IPS DF 4.7 (cell line): Measurements from ENCODE around the gene ERVFRD-1.
"Not testable (repeated sequence)": the region's sequence is repeated elsewhere in the genome, so short reads cannot be mapped to it uniquely, and the experiment has no call there.

Experiments used
- DNase-seq: peaks from one replicate; pipeline ENCODE4 v3.0.0-alpha.2; 2013; ENCODE audit warnings: low spot score; ENCODE audit errors: extremely low read depth

The ERVFRD-1 gene

DNA sequence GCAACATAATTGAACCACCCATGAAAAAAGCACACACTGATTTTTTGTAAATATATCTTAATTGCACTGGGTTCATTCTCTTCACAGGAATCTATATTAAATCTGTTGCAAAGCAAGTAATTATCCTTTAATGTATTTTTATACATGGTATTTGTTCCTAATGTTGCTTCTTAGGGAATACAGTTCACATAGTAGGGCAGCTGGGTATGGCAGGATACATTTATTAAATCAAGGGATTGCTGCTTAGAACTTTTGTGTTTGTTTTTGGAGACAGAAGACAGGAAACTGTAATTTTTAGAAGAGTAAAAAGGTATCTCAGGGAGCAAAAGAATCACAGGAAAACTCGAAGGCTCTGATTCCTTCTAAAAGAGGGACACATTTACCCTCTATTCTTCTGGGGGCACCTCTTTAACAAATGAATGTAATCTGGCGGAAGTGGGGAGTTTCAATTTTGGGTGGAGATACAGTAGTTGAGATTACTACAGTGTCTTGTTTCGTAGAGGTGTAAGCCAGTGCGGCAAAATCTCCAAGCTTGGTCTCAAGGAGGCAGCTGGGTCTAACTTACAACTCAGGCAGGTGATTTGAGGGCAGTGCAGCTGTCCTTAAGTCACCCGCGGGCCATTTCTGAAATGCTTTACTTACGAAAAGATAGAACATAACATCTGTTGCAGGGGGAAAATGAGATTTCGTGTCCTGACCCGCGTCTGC lies 18.7 kb downstream of the ERVFRD-1 start:
- no peak for DNase-seq

DNA sequence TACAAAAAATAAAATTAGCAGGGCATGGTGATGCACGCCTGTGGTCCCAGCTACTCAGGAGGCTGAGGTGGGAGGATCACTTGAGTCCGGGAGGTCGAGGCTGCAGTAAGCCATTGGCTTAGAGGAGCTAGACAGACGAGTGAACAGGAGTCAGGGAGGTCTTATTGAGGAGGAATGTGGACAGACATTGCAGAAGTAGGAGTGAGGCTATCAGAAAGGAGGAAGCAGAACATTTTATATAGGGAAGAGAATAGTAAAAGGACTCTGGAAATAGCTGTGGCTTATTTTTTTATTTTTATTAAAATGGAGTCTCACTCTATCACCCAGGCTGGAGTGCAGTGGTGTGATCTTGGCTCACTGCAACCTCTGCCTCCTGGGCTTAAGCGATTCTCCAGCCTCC lies 20.4 kb downstream of the ERVFRD-1 start:
- DNase-seq, result not testable (repeated sequence)

DNA sequence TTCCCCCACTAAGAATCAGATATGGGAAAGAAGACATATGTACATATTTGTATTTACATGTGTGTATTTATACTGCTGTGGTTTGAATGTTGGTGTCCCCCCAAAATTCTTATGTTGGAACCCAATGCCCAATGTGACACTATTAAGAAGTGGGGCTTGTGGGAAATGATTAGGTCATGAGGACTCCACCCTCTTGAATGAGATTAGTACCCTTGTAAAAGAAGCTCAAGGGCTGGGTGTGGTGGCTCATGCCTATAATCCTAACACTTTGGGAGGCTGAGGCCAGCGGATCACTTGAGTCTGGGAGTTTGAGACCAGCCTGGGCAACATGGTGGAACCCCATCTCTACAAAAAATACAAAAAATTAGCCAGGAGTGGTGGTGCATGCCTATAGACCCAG lies 21.8 kb downstream of the ERVFRD-1 start:
- no peak for DNase-seq

DNA sequence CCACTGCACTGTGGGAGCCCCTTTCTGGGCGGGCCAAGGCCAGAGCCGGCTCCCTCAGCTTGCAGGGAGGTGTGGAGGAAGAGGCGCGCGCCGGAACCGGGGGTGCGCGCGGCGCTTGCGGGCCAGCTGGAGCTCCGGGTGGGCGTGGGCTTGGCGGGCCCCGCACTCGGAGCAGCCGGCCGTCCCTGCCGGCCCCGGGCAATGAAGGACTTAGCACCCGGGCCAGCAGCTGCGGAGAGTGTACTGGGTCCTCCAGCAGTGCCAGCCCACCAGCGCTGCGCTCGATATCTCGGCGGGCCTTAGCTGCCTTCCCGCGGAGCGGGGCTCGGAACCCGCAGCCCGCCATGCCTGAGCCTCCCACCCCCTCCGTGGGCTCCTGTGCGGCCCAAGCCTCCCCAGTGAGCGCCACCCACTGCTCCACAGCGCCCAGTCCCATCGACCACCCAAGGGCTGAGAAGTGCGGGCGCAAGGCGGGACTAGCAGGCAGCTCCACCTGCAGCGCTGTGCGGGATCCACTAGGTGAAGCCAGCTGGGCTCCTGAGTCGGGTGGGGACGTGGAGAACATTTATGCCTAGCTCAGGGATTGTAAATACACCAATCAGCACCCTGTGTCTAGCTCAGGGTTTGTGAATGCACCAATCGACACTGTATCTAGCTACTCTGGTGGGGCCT lies 24.2 kb downstream of the ERVFRD-1 start:
- not testable (repeated sequence) for DNase-seq

DNA sequence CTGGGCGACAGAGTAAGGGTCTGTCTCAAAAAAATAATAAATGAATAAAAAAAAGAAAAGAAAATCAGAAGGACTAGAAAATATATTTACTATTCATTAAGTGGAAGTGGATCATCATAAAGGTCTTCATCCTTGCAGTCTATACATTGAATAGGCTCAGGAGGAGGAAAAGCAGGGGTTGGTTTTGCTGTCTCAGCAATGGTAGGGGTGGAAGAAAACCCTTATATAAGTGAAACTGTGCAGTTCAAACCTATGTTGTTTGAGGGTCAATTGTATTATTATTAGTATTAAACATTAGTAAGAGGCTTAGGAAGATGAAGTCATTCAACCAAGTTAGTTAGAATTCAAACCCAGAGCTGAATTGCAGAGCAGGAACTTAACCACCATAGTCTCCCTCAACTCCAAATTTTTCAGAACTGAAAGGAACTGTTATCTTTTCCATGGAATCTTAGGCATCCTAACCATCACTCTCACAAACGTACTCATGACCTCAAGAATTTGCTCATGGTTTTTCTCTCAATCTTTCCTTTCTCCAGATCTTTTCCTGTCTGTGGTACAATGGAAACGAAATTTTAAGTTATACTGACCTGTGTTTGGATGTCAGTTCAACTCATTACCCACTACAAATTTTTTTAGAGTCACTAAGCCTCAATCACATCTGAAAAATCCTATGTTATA lies 25.6 kb downstream of the ERVFRD-1 start:
- DNase-seq, result no peak

DNA sequence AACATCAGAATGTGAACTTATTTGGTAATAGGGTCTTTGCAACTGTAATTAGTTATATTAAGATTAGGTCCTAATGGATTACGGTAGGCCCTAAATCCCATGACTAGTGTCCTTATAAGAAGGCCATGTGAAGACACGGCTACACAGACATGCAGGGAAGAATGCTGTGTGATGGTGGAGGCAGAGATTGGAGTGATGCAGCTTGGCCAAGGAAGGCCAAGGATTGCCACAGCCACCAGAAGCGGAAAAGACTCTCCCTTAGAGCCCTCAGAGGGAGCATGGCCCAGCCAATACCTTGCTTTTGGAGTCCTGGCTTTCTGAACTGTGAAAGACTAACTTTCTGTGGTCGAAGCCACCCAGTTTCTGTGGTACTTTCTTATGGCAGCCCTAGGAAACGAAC lies 27.6 kb downstream of the ERVFRD-1 start:
- DNase-seq, result no peak

DNA sequence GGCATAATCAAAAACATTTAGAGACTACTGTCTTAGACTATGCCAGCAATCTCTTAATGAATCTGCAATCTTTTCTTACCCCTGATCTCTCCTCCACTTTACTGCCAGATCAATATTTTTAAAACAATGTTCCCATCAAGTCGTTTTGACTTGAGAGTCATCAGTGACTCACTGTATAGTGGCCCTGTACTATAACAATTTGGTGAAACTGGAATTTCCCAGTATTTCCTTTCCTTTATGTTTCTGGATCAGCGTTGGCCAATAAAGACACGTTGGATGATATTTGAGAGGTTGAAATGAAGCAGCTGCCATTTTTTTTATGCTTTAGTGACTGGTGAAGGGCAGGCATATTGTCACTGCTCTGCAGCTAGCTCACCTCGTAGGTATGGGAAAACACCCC lies 28.0 kb downstream of the ERVFRD-1 start:
- DNase-seq, result no peak

DNA sequence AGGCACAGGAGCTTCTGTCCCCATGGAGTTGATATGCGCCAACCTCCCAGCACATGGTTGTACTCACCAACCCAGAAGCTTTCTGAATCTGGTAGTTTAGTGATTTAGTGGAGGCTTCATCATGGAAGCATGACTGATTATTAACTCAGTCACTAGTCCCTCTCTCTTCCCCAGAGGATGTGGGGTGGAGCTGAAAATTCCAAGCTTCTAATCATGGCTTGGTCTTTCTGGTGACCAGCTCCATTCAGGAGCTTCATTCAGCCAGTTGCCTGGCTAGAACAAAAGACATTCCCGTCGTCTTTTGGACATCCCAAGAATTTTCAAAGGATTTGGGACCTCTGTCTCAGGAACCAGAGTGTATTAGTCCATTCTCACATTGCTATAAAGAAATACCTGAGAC lies 31.2 kb downstream of the ERVFRD-1 start:
- DNase-seq, result no peak

DNA sequence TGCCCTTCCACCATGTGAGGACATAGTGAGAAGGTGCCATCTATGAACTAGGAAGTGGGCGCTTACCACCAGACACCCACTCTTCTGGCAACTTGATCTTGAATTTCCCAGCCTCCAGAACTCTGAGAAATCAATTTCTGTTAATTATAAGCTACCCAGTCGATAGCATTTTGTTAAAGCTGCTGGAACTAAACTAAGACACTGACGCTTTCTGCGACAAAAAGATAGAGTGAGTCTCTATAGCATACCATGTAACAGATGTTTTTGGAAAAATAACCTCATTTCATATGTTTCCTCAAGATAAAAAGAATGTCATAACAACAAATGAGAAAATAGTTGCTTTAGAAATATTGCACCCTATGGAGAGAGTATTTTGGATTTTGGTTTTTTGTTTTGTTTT lies 33.3 kb downstream of the ERVFRD-1 start:
- no peak for DNase-seq

DNA sequence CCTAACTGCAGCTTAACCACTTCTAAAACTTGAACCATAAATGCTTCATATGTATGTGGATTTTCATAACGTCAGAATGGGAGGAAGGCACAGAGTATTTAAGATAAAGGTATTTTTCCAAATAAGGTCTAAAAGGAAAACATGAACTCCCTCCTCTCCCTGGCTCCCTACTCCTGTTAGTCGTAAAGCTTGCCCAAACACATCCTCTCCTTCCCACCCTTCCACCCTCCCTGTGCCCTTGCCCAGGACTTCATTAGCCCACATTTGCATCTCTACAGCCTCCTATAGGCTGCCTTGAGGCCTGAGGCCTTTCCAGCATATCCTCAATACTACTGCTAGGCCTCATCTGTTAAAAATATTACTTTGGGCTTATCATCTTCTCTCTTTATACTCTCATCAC lies 35.0 kb downstream of the ERVFRD-1 start:
- no peak for DNase-seq

DNA sequence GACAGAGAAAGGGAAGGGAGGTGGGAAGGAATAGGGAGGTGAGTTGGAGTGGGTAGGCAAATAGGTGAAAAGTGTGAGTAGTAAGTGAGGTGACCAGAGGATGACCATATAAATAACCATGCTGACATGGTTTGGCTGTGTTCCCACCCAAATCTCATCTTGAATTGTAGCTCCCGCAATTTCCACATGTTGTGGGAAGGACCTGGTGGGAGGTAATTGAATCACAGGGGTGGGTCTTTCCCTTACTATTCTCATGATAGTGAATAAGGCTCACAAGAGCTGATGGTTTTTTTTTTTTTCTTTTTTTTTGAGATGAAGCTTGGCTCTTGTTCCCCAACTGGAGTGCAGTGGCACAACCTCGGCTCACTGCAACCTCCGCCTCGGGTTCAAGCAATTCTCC lies 39.4 kb downstream of the ERVFRD-1 start:
- no peak for DNase-seq

DNA sequence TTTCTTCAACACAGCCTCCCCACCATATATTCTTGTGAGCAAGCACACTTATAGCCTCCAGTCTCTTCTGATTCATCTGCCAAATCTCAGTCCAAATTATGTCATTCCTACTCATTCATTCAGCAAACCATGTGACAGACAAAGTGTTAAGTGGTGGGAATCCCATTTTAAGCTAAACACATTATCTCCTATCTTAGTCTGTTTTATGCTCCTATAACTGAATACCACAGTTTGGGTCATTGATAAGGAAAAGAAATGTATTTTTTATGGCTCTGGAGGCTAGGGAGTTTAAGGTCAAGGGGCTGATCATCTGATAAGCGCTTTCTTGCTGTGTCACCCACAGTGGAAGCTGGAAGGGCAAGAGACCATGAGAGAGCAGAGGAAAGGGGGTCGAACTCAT lies 41.8 kb downstream of the ERVFRD-1 start:
- no peak for DNase-seq

DNA sequence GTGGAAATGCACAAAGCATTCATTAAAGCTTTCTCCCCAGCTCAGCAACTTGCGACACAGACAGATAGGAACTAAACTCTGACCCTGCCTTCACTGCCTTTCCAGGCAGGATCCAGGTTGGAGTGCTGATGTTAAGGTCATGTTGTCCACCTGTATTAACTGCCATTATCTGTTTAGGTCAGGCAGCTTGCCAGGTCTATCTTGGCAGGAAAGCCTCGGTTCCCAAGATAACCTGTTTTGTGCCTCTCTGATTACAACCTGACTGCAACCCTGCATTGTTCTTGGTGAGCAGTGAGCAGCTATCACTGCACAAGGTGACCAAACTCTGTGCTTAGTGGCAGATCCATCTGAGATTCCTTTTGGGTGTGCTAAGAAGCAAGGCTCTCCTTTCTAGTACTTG lies 44.2 kb downstream of the ERVFRD-1 start:
- DNase-seq, result no peak

DNA sequence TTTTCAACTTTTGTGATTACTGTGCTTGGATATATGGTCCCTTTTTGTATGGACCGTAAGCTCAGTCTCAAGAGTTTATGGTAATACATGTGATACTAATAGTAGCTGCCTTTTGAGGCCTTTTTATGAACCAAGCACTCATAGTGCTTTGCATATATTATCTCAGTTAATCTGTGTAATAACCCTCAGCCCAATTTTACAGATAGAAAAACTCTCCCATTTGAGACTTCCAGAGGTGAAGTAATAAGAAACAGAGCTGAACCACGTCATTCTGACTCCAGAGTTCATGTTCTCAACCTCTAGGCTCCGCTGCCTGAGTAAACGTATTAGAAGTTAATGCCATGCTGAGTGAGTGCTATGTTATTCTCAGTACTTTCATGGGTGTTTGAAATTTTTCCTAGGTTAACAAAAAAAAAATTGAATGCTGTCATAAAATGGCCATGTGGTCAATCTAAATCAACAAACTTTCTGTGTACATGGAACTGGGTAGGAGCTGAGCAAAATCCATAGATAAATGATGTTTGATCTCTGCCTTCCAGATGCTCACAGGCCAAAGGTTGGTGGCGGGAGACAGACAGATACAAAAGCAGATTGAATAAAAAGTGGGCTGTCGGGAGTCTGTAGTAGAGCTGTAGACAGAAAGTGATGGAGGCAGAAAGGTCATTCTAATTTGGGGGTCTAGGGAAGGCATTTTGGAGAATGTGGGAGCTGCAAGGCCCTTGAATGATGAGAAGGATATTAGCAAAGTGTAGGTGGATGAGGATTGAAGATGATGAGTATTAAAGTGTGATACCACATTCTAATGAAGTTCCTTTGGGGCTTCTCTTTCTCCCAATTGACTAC lies 44.8 kb downstream of the ERVFRD-1 start:
- no peak for DNase-seq

DNA sequence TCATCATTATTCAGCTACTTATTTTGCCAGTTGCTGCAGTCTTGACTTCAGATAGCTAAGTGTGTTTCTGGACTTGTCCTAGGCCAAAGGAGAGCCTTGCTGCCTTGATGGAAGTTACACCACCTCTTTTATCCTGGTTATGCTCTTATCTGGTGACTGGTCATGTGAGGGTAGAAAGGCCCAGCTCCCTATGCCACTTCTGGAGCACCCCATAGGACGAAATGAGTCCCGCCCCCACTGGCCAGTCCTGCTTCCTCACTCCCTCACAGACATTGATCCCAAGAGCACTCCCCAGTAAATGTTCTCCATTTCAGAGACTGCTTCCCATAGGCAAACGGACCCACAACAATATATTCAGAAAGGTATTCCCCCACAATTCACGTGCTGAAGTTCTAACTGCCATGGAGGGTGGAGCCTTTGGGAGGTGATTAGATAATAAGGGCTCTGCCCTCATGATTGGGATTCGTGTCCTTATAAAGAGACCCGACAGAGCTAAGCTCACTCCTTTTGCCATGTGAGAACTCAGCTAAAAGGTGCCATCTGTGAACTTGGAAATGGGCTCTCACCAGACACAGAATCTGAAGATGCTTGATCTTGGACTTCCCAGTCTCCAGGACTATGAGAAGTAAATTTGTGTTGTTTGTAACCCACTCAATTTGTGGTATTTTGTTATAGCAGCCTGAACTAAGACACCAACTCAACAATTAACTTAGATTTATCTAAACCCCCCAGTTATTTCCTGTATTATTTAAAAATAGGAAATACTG lies 45.9 kb downstream of the ERVFRD-1 start:
- no peak for DNase-seq

DNA sequence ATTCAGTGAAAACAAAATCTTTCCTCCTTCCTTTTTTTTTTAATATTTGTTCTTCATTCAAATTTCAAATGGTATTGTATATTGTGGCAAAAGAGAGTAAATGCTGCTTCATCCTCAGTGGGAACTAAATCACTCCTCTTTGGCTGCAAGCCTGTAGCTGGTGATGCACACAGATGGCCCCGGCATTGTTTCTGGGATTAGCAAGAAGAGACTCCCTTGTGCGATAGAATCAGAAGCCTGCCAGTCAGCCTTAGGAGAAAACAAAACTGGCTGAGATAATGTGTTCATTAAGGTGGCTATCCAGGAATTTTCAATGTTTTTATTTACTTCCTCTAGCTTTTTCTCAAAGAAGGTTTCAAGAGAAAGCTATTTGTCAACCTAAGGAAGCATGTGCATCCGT lies 46.7 kb downstream of the ERVFRD-1 start:
- DNase-seq, result no peak

DNA sequence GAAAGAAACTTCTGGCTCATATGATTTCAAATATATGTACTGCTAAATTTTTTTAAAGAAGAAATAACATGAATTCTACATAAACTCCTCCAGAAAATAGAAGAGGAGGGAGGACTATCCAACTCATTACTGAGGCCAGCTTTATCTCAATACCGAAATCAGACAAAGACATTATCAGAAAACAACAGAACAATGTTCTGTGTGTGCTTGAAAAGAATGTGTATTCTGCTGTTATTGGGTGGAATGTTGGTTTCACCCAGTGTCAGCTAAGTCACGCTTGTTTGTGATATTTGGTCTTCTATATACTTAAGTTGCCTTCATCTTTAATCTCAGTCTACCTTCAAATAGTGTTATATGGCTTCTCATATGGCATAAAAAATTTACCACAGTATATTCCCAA lies 48.8 kb downstream of the ERVFRD-1 start:
- DNase-seq, result no peak

DNA sequence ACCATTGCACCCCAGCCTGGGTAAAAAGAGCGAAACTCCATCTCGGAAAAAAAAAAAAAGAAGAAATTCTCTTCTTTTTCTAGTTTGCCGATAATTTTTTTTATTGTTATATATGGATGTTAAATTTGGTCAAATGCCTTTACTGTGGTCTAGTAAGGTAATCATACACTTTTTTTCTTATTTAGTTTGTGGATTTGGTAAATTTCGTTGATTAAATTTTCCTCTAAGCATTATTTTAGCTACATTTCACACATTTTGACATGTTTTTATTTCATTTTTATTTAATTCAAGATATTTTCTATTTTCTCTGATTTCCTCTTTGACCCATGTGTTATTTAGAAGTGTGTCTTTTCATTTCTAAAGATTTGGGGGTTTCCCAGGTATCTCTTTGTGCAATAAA lies 49.4 kb downstream of the ERVFRD-1 start:
- DNase-seq, result no peak

DNA sequence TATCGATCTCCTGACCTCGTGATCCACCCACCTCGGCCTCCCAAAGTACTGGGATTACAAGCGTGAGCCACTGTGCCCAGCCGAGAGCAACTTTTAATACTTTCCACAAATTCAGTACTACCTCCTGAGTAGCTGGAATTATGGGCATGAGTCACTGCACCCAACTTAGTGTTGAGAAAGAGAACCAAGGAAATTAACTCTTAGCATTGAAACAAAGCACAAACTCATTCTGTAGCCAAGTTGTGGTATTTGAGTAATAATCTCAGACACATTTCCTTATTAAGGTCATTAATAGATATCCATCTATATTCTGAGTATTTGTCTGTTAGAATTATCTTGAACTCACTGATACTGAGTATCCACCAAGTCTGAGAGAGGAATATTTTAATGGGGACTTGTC lies 53.1 kb downstream of the ERVFRD-1 start:
- DNase-seq, result no peak

DNA sequence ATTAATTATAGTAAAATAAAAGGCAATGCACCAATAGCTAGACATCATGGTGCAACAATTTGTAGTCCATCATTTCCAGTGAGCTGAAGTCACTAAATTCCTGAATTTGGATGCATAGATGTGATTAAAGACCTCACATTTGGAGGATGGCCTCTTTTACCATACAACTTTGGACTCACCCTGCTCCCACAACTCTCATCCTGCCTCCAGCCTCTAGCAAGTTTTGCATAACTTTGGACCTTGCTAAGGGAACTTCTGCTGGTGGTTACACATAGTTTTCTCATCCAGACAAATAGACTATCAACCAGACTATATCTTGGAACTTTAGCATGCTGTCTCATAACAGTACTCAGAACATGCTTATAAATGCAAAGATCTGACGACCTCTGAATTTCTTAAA lies 54.7 kb downstream of the ERVFRD-1 start:
- DNase-seq, result no peak

DNA sequence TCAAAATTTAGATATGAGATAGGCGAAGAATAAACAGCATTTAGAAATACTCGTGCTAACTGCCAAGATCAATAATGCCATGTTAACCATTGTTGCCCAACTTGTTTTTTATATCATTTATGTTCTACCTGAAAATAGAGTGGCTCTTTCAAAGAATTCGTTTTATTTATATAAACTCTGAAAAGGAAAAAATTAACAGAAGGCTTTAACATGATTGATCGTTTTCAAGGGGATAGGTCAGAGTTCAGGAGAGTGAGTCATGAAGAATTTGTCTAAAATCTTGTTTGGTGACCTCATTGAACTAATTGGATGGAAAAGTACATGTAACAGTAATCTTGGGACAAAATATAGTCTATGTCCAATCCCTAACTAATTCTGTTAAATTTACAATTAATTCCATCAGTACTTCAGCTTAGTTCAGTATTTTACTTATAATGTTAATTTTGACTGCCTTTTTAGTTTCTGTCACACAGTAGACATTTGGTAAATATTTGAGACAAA lies 56.3 kb downstream of the ERVFRD-1 start:
- DNase-seq, result no peak
